Skeletal muscle tissue (tissue), 4 donors: ENCODE data around the gene CCDC126. TPM values are rescaled to one million over a fixed set of nuclear protein-coding genes. Genes with fewer than 3 reads are reported as not detected.

Experiments
- H3K27ac ChIP-seq: one replicate; pipeline ENCODE4 v1.7.0; 2013; ENCODE audit warnings: mild to moderate bottlenecking, low read depth, low read length, inconsistent platforms
- H3K27me3 ChIP-seq, 3 donors: one replicate each; pipeline ENCODE4 v1.7.0; 2013; ENCODE audit warnings: low read length in 3 of 3; ENCODE audit not compliant: control insufficient read depth in 3 of 3, insufficient read depth in 3 of 3
- H3K36me3 ChIP-seq, 3 donors: one replicate each; pipeline ENCODE4 v1.7.0; 2013; ENCODE audit warnings: low read length in 3 of 3; ENCODE audit not compliant: control insufficient read depth in 3 of 3, insufficient read depth in 3 of 3
- H3K4me1 ChIP-seq, 3 donors: one replicate each; pipeline ENCODE4 v1.7.0; 2013; ENCODE audit warnings: low read length in 3 of 3, mild to moderate bottlenecking in 3 of 3; ENCODE audit not compliant: control insufficient read depth in 3 of 3, insufficient read depth in 3 of 3
- H3K4me3 ChIP-seq, 3 donors: one replicate each; pipeline ENCODE4 v1.7.0; 2013; ENCODE audit warnings: low read length in 3 of 3
- H3K9ac ChIP-seq, 3 donors: one replicate each; pipeline ENCODE4 v1.7.0; 2013; ENCODE audit warnings: low read length in 3 of 3, mild to moderate bottlenecking in 3 of 3, moderate library complexity in 2 of 3, low read depth in 1 of 3
- H3K9me3 ChIP-seq, 3 donors: one replicate each; pipeline ENCODE4 v1.7.0; 2013; ENCODE audit warnings: low read length in 3 of 3; ENCODE audit not compliant: control insufficient read depth in 3 of 3
- total RNA-seq: library from RNA; depleted of rRNA; stranded (reverse); fragments of >200 nt; gene quantifications from one replicate; pipeline ENCODE4 v1.2.3, GENCODE V29; 2014
- donor health status: Osteomylitis.

Gene CCDC126
- total RNA-seq, 1 donor from 2014 or later, result 21.4 TPM

DNA sequence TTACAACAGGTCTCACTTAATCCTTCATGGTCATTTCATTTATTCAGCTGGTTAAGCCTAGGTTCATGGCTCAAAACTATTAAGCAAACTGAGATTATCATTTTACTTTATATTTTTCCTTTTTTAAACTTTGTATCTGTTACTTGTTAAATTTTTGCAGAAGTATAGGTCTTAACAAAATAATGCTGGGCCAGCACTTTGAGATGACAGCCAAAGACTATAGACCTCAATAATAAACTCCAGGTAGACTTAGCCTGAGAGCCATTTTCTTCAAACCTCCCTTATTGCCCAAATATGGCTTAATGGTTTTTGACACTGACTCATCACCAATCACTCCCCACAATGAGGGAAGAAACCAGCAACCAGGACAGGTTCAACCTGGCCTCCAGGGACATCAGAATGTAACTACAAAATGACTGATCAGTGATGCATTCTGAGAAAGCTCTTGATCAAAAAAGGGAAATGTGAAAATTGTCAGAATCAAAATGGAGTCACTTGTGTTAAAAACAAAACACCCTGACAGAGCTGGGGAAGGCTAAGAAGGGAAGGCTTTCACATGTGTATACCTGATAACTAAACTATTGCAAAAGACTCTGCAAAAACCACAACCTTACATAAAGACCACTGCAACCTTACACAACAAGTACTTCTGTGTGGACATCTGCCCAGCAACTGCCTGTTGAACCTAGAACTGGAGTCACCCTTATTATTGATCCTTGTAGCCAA is 2.1 kb upstream of the CCDC126 start:
- H3K27ac ChIP-seq, result no peak overlapping the region
- no peak overlapping the region for H3K4me3 ChIP-seq
- no peaks in the 10 kb centered on the region for H3K36me3 ChIP-seq
- H3K9ac ChIP-seq, result no peak overlapping the region
- peaks cover 10 to 21% (median 13%) of the 10 kb centered on the region in 3 donors for H3K4me1 ChIP-seq
- H3K27me3 ChIP-seq, result no peaks in the 10 kb centered on the region
- no peaks in the 10 kb centered on the region for H3K9me3 ChIP-seq

DNA sequence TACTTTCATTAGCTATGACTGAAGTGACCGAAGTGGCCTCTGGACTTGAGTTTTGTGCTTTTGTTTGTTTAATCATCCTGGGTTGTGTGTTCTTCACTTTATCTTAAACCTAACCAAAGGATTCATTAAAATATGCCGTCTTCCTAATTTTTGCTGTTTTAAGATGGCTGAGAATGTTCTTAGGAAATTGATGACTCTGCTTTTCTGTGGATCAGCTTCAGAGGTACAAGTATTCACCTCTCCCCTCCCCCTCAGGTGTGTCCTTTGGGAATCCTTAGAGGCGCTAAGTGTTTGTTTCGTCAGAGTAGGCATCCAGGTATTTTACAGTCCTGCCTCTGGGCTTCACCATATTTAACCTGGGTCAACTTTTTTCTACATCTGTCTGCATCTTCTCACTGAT is 1.1 kb downstream of the CCDC126 start:
- Histone ChIP-seq H3K36me3 (no peaks in the 10 kb centered on the region), H3K9me3 (no peaks in the 10 kb centered on the region), H3K9ac (peak overlapping the region; percentile 78 to 89 (median 85)), H3K27me3 (no peaks in the 10 kb centered on the region), H3K27ac (peak overlapping the region; percentile 91), H3K4me1 (peaks cover 10 to 21% (median 13%) of the 10 kb centered on the region in 3 donors), H3K4me3 (peak overlapping the region; percentile 82 to 93 (median 87))

DNA sequence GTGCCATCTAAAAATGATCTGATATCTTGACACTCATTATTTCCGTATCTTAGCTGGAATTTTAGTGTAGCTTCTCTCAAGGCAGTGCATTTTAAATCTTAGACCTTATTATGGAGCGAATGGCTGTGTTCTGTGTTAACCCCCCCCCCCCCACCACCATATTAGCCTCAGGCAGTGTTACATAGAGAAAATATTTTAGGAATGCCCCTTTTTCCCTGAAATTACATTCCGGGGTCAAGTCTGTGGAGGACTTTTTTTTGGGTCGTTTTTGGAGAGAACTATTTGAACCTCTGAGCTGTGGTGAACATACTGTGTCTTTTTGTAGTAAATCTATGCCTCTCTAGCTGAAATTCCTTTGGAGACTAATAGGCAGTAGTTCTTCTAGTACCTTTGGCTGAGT is 3.1 kb downstream of the CCDC126 start:
- H3K27me3 ChIP-seq, result no peaks in the 10 kb centered on the region
- no peak overlapping the region for H3K9ac ChIP-seq
- H3K36me3 ChIP-seq, result no peaks in the 10 kb centered on the region
- no peaks in the 10 kb centered on the region for H3K9me3 ChIP-seq
- H3K27ac ChIP-seq, result no peak overlapping the region
- H3K4me1 ChIP-seq, result peaks cover 10 to 21% (median 13%) of the 10 kb centered on the region in 3 donors
- no peak overlapping the region for H3K4me3 ChIP-seq

DNA sequence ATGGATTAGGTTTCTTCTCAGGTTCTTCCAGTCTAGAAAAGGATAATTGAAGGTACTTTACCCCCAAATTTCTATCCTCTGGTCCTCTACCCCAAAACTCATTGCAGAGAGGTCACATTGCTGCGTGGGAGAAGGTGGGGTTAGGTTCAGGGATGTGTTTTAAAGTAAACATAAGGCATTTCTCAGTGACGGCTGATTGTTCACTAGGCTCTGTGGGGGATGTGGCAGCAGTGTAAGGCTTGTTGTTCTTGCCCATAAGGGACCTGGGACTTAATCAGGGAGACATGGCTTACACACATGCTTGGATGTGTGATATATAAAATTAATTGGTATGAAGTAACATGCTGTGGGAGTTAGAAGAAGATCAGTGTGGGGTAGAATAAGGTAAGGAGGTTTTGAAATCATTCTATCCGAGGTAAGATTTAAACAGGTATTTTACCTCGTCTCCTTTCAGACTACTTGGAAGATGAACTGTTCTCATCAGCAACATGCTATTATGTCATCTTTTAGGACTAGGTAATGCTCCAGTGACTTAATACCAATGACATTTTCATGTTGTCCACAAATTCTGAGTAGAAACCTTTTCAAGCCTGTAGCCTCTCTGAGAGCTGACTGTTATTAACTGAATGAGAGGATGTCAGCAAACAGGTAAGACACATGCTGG is 6.6 kb downstream of the CCDC126 start:
- Histone ChIP-seq H3K4me3 (no peak overlapping the region), H3K36me3 (no peaks in the 10 kb centered on the region), H3K9ac (no peak overlapping the region), H3K27me3 (no peaks in the 10 kb centered on the region), H3K27ac (no peak overlapping the region), H3K9me3 (no peaks in the 10 kb centered on the region), H3K4me1 (peaks cover 2 to 7% (median 5%) of the 10 kb centered on the region in 3 donors)

DNA sequence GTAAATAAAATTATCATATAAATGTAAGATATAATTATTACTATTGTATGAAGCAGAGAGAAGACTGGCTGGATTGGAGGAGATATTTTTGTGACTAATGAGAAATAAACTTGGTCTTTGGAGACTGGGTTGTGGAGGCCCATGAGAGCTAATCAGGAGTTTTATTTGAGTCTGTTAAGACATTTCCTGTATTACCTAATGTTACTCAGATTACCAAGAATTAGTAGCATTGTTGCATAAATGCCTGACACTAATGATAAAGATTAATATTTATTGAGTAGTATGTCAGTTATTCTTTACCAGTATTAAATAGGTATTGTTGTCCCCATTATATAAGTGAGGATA is 7.1 kb downstream of the CCDC126 start:
- peaks cover under 1 to 2% (median under 1%) of the 10 kb centered on the region in 3 donors for H3K4me1 ChIP-seq
- no peak overlapping the region for H3K27ac ChIP-seq
- H3K9ac ChIP-seq, result no peak overlapping the region
- no peaks in the 10 kb centered on the region for H3K36me3 ChIP-seq
- no peaks in the 10 kb centered on the region for H3K27me3 ChIP-seq
- no peak overlapping the region for H3K4me3 ChIP-seq
- no peaks in the 10 kb centered on the region for H3K9me3 ChIP-seq

DNA sequence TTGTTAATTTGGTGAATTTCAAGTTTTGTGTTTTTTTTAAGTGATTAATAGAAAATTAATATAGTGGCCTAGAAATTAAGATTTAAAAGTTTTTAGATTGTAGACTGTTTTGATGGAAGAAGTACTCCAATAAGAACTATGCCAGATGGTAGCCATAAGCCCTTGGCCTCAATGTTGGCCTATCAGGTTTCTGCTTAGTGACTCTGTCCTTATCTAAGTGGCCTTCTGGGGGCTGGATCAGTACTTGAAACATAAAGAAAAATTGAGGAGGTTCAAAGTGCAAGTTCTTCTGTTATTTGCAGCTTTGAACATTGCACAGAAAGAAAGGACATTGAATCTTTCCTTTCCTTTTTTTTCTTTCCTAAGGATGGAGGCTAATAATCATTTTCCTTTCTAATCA is 9.9 kb downstream of the CCDC126 start:
- H3K36me3 ChIP-seq, result peaks cover 2 to 5% (median 4%) of the 10 kb centered on the region in 3 donors
- no peak overlapping the region for H3K9ac ChIP-seq
- H3K27me3 ChIP-seq, result no peaks in the 10 kb centered on the region
- H3K27ac ChIP-seq, result no peak overlapping the region
- no peaks in the 10 kb centered on the region for H3K9me3 ChIP-seq
- H3K4me1 ChIP-seq, result no peaks in the 10 kb centered on the region
- no peak overlapping the region for H3K4me3 ChIP-seq

DNA sequence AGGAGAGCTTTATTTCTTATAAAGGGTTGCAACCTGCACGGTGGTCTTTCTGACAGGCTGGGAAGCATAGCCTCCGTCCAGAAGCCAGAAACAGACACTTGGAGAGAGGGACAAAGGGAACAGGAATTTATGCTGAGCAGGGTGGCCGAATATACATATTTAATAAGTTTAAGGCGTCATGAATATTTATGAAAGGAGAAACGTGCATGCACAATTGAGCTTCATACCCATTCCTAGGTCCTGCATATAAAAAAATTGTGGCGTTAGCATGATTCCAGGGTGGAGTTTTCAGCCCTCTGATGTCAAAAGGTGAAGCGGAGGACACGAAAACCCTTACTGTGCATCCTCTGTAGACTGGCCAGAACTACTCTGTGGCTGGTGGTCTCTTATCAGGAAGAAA is 10.7 kb downstream of the CCDC126 start:
- no peak overlapping the region for H3K4me3 ChIP-seq
- H3K9ac ChIP-seq, result no peak overlapping the region
- H3K9me3 ChIP-seq, result no peaks in the 10 kb centered on the region
- no peaks in the 10 kb centered on the region for H3K4me1 ChIP-seq
- no peaks in the 10 kb centered on the region for H3K27me3 ChIP-seq
- H3K36me3 ChIP-seq, result peaks cover 2 to 10% (median 4%) of the 10 kb centered on the region in 3 donors
- H3K27ac ChIP-seq, result no peak overlapping the region

- peaks cover 6 to 16% (median 10%) of the 10 kb centered on the region in 3 donors for H3K36me3 ChIP-seq
- no peak overlapping the region for H3K9ac ChIP-seq
- no peaks in the 10 kb centered on the region for H3K27me3 ChIP-seq
- no peaks in the 10 kb centered on the region for H3K4me1 ChIP-seq
- H3K27ac ChIP-seq, result no peak overlapping the region
- no peak overlapping the region for H3K4me3 ChIP-seq
- peaks cover 0 to 5% (median 0%) of the 10 kb centered on the region in 3 donors for H3K9me3 ChIP-seq
Measured at GRCh38 chr7:23615331-23615730, 18.1 kb downstream of the CCDC126 start.

GRCh38 chr7:23616593-23616992 is 19.4 kb downstream of the CCDC126 start:
- Histone ChIP-seq H3K4me1 (no peaks in the 10 kb centered on the region), H3K9ac (no peak overlapping the region), H3K27ac (no peak overlapping the region)

DNA sequence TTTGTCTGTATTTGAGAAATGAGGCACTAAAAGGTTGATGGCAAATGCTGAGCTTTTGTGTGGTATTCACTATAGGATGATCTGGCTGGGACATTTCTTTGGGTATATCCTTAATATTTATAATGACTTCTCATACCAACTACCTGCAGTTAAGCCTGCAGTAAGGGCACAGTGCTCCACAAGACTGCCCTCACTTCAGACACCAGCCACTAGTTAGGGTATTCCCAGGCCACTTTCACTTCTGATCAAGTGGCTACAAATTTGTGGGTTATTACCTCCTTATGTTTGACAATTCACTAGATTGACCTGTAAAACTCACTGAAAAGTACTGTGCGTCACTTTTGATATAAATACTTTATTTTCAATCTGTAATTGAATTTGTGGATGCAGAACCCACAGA is 20.3 kb downstream of the CCDC126 start:
- Histone ChIP-seq H3K36me3 (peaks cover 2 to 12% (median 3%) of the 10 kb centered on the region in 3 donors), H3K9me3 (peaks cover 0 to 5% (median 0%) of the 10 kb centered on the region in 3 donors), H3K27ac (no peak overlapping the region)

More at GRCh38 chr7:23616593-23616992, 19.4 kb downstream of the CCDC126 start:
- peaks cover 0 to 5% (median 0%) of the 10 kb centered on the region in 3 donors for H3K9me3 ChIP-seq
- H3K27me3 ChIP-seq, result no peaks in the 10 kb centered on the region
- H3K4me3 ChIP-seq, result no peak overlapping the region
- peaks cover 3 to 12% (median 5%) of the 10 kb centered on the region in 3 donors for H3K36me3 ChIP-seq

More for the DNA sequence above, 20.3 kb downstream of the CCDC126 start:
- Histone ChIP-seq H3K4me3 (no peak overlapping the region), H3K9ac (no peak overlapping the region), H3K4me1 (no peaks in the 10 kb centered on the region), H3K27me3 (no peaks in the 10 kb centered on the region)
